ENCODE data around the gene PLCH1. TPM values are rescaled to one million over a fixed set of nuclear protein-coding genes. Genes with fewer than 3 reads are reported as not detected.
A peak's percentile ranks its signal among the peaks of the same experiment; 100 is the strongest.

The PLCH1 gene
- total and polyA plus RNA-seq, 2 experiments from 2014 or later = 2.6 to 5.8 TPM

- WGBS (ENCODE audit: low lambda C conversion rate, missing lambda C conversion rate) = 39% methylated on average over 5 of the region's 5 CpGs
- Histone ChIP-seq H3K4me2 (peak overlapping the region; percentile 74), H3K79me2 (no peaks in the 10 kb centered on the region), H3K4me3 (no peak overlapping the region), H3K9me3 (ENCODE audit: low read depth) (no peaks in the 10 kb centered on the region), H3K27ac (peak overlapping the region; percentile 86), H3K9me2 (replicated peaks; ENCODE audit: insufficient read depth) (no peaks in the 10 kb centered on the region), H3K4me1 (ENCODE audit: insufficient read depth) (peaks cover 3% of the 10 kb centered on the region), H4K20me1 (ENCODE audit: insufficient read depth, poor library complexity, severe bottlenecking) (no peaks in the 10 kb centered on the region), H3K36me3 (replicated peaks; ENCODE audit: insufficient read depth, low read depth) (no peaks in the 10 kb centered on the region), H2AFZ (no peak overlapping the region), H3K27me3 (no peaks in the 10 kb centered on the region)
- TF ChIP-seq CTCF (IDR thresholded peaks at IDR 0.05; ENCODE audit: poor library complexity) (peak; percentile 18), EZH2phosphoT487 (IDR thresholded peaks at IDR 0.05; ENCODE audit: low read depth, severe bottlenecking, unreplicated experiment) (no peak)
- DNase-seq (ENCODE audit: low spot score) = peak; percentile 41
These were observed 5.7 kb downstream of the PLCH1 start for GRCh38 chr3:155739154-155739553.

- 90% methylated on average over 11 of the region's 13 CpGs for WGBS (ENCODE audit: low lambda C conversion rate, missing lambda C conversion rate)
- no peak overlapping the region for H3K4me3 ChIP-seq
- H3K9me3 ChIP-seq (ENCODE audit: low read depth) = no peaks in the 10 kb centered on the region
- peak overlapping the region; percentile 86 for H3K27ac ChIP-seq
- no peaks in the 10 kb centered on the region for H3K79me2 ChIP-seq
- no peak for TF ChIP-seq CTCF (IDR thresholded peaks at IDR 0.05; ENCODE audit: poor library complexity)
- TF ChIP-seq EZH2phosphoT487 (IDR thresholded peaks at IDR 0.05; ENCODE audit: low read depth, severe bottlenecking, unreplicated experiment) = no peak
- TF ChIP-seq EZH2 (IDR thresholded peaks at IDR 0.05; ENCODE audit: borderline replicate concordance) = no peak
- no peaks in the 10 kb centered on the region for H3K36me3 ChIP-seq (replicated peaks; ENCODE audit: insufficient read depth, low read depth)
- no peak overlapping the region for H2AFZ ChIP-seq
- H4K20me1 ChIP-seq (ENCODE audit: insufficient read depth, poor library complexity, severe bottlenecking) = no peaks in the 10 kb centered on the region
- H3K27me3 ChIP-seq = no peaks in the 10 kb centered on the region
- no peaks in the 10 kb centered on the region for H3K9me2 ChIP-seq (replicated peaks; ENCODE audit: insufficient read depth)
- H3K4me1 ChIP-seq (ENCODE audit: insufficient read depth) = peaks cover 3% of the 10 kb centered on the region
- no peak for DNase-seq (ENCODE audit: low spot score)
- peak overlapping the region; percentile 74 for H3K4me2 ChIP-seq
These were observed 6.2 kb downstream of the PLCH1 start for GRCh38 chr3:155738580-155739076.

GRCh38 chr3:155737844-155738460 lies 6.9 kb downstream of the PLCH1 start:
- no peaks in the 10 kb centered on the region for H4K20me1 ChIP-seq (ENCODE audit: insufficient read depth, poor library complexity, severe bottlenecking)
- DNase-seq (ENCODE audit: low spot score) = peak; percentile 83
- no peak for TF ChIP-seq CTCF (IDR thresholded peaks at IDR 0.05; ENCODE audit: poor library complexity)
- no peak for TF ChIP-seq EZH2phosphoT487 (IDR thresholded peaks at IDR 0.05; ENCODE audit: low read depth, severe bottlenecking, unreplicated experiment)
- no peak for TF ChIP-seq EZH2 (IDR thresholded peaks at IDR 0.05; ENCODE audit: borderline replicate concordance)
- H3K27me3 ChIP-seq = no peaks in the 10 kb centered on the region
- H3K36me3 ChIP-seq (replicated peaks; ENCODE audit: insufficient read depth, low read depth) = no peaks in the 10 kb centered on the region
- peaks cover 3% of the 10 kb centered on the region for H3K4me1 ChIP-seq (ENCODE audit: insufficient read depth)
- H3K4me3 ChIP-seq = no peak overlapping the region
- H3K9me2 ChIP-seq (replicated peaks; ENCODE audit: insufficient read depth) = no peaks in the 10 kb centered on the region
- H3K27ac ChIP-seq = peak overlapping the region; percentile 86
- H3K4me2 ChIP-seq = peak overlapping the region; percentile 74
- H2AFZ ChIP-seq = no peak overlapping the region
- no peaks in the 10 kb centered on the region for H3K79me2 ChIP-seq
- H3K9me3 ChIP-seq (ENCODE audit: low read depth) = no peaks in the 10 kb centered on the region
- WGBS (ENCODE audit: low lambda C conversion rate, missing lambda C conversion rate) = 48% methylated on average over 8 of the region's 8 CpGs

Measured in hepatocyte (in vitro differentiated cells).